DND-41 (cell line): Measurements from ENCODE around the gene CAD.

ENCODE experiments used
- CTCF ChIP-seq: IDR thresholded peaks from 2 replicates; pipeline ENCODE4 v1.5.1; 2012; ENCODE audit warnings: borderline replicate concordance, low read length, moderate library complexity, mild to moderate bottlenecking; ENCODE audit not compliant: poor library complexity, severe bottlenecking; ENCODE audit errors: extremely low read depth
- EZH2 ChIP-seq: IDR thresholded peaks from 3 replicates; pipeline ENCODE4 v1.6.1; 2012; ENCODE audit warnings: borderline replicate concordance, low read depth, mild to moderate bottlenecking, moderate library complexity, low read length, inconsistent platforms; ENCODE audit not compliant: severe bottlenecking

DNA sequence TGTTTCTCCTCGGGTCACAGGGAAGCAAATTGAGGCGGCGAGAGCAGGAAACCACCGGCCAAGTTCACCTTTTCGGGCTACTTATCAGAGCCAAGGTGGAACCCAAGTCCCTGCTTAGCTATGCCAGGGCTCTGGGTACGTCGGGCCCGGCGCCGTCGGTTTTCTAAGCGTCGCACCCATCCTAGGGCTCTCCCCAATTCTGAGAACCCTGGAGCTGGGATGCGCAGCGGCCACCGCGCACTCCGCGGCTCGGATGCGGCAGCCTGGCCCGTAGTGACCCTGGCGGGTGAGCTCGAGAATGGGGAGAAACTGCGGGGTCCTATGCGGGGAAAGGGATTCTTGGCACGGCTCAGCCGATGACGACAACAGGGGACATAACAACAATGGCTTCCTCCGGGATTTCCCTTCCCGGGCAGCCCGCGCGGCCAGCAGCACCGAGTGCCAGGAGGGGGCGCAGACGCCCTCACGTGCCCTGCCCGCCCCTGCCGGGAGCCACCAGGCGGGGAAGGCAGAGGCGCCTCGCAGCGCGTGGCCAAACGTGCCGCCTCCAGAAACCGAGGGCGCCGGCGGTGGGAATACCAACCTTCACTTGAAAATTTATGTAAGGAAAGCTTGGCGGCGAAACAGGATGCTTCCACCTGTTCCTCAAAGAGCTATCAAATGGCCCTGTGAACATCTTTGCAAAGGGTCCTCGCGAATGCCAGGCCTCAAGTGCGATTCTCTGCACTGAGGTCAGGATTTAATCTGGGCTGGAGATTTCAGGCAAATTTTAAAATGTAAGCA is 47.8 kb downstream of the CAD start:
- TF ChIP-seq CTCF (no peak), EZH2 (no peak)
